Bone marrow (tissue), 2 donors: ENCODE data around the gene GH1.
"Not testable (repeated sequence)": the region's sequence is repeated elsewhere in the genome, so short reads cannot be mapped to it uniquely, and the experiment has no call there.

Source experiments
- DNase-seq, 2 donors: peaks; one replicate each; lab custom pipeline; 2025; lab: John Stamatoyannopoulos, UW

Gene GH1

GRCh38 chr17:63896524-63897354 is 21.9 kb downstream of the GH1 start, which contains the start of gene CSH1:
Gene CSH1 (minus strand): TSS chr17:63896574. CDS start chr17:63896511, 63 bp downstream.
- DNase-seq = not testable (repeated sequence)

- DNase-seq = not testable (repeated sequence)
Observed at GRCh38 chr17:63894821-63895220, 23.8 kb downstream of the GH1 start.

- DNase-seq = not testable (repeated sequence)
Observed at GRCh38 chr17:63894021-63894420, 24.6 kb downstream of the GH1 start.

- not testable (repeated sequence) for DNase-seq
Observed at GRCh38 chr17:63892316-63893037, 26.2 kb downstream of the GH1 start.

GRCh38 chr17:63889026-63889848 is 29.4 kb downstream of the GH1 start:
- DNase-seq = peak in 1 of 2 donors; percentile 42

GRCh38 chr17:63885119-63885518 is 33.5 kb downstream of the GH1 start:
- not testable (repeated sequence) for DNase-seq

GRCh38 chr17:63882626-63883126 is 36.0 kb downstream of the GH1 start:
- not testable (repeated sequence) for DNase-seq

- peak in 1 of 2 donors; percentile 4 for DNase-seq
Observed at GRCh38 chr17:63881935-63882601, 36.6 kb downstream of the GH1 start, which contains the start of gene GH2. Gene GH2 (minus strand): TSS chr17:63881944. CDS start chr17:63881801, 143 bp downstream.

GRCh38 chr17:63881337-63881736 is 37.3 kb downstream of the GH1 start:
- not testable (repeated sequence) for DNase-seq

GRCh38 chr17:63880706-63881105 is 37.9 kb downstream of the GH1 start:
- no peak for DNase-seq

GRCh38 chr17:63878413-63878812 is 40.2 kb downstream of the GH1 start:
- not testable (repeated sequence) for DNase-seq

- not testable (repeated sequence) for DNase-seq
Observed at GRCh38 chr17:63874693-63875092, 43.9 kb downstream of the GH1 start.

GRCh38 chr17:63874061-63874626 is 44.5 kb downstream of the GH1 start:
- DNase-seq = not testable (repeated sequence)

- not testable (repeated sequence) for DNase-seq
Observed at GRCh38 chr17:63873577-63873976, 45.1 kb downstream of the GH1 start, which contains the start of gene CSH2. Gene CSH2 (minus strand): TSS chr17:63873677. CDS start chr17:63873614, 63 bp downstream.

GRCh38 chr17:63871646-63872365 is 46.8 kb downstream of the GH1 start:
- not testable (repeated sequence) for DNase-seq

- not testable (repeated sequence) for DNase-seq
Observed at GRCh38 chr17:63870292-63870665, 48.4 kb downstream of the GH1 start.

- DNase-seq = not testable (repeated sequence)
Observed at GRCh38 chr17:63869491-63870291, 48.9 kb downstream of the GH1 start.
